GM12892 (cell line): ENCODE results near the gene HNRNPUL1.

ENCODE experiments used
- POLR2AphosphoS5 ChIP-seq: IDR thresholded peaks from 2 replicates; pipeline ENCODE4 v1.6.1; 2011; ENCODE audit warnings: low read depth, low read length, control low read depth
- TAF1 ChIP-seq: IDR thresholded peaks from 2 replicates; pipeline ENCODE4 v1.6.1; 2011; ENCODE audit warnings: low read depth, mild to moderate bottlenecking, control low read depth, low read length, borderline replicate concordance

- no peak for TF ChIP-seq POLR2AphosphoS5
- TF ChIP-seq TAF1 = no peak
These were observed 33.6 kb downstream of the HNRNPUL1 start for GRCh38 chr19:41297628-41298347.
